ENCODE results near the gene BCL11B. TPM values are rescaled to one million over a fixed set of nuclear protein-coding genes. Genes with fewer than 3 reads are reported as not detected.

BCL11B gene
- total RNA-seq, 1 donor from 2014 or later, result 0.08 TPM

DNA sequence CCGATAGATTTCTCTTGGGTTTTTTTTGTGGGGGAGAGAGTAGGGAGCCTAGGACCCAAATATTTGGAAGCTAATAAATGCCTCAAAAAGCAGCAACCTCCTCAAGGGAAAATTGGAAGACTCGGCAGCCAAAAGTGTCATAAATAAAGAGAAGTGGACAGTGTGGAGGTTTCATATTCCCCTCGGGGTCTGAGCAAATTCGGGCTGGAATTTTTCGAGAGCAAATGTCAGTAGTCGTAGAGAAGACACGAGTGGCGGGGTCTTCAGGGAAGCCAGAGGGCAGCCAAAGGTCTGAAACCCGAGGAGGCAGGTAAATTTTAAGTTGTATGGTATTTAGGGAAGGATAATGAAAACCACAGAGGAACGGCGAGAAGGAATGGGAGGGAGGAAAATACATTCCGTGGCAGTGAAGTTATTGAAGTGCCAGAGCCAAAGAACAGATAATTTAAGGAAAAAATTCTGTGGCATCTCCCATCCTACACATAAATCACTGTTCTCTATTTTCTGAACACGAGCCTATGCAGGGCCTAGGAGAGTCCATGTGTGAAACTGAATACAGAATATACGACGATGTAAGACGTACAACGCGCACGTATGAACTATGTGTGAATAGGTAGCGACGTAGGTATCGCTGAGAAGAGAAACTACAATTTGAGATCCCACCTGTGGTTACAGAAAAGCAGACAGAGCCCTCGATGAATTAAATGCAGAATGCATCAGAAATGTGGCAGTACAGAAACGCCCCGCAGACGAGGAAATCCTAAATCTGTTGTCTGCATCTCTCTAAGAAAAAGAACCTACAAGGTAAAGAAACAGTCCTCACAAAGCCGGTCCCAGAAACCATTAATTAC, 12.9 kb downstream of the BCL11B start:
- no peak for DNase-seq
- intact Hi-C loops (cut with DNase I), result no loop called here
- no peak for ATAC-seq (ENCODE audit: poor library complexity)

DNA sequence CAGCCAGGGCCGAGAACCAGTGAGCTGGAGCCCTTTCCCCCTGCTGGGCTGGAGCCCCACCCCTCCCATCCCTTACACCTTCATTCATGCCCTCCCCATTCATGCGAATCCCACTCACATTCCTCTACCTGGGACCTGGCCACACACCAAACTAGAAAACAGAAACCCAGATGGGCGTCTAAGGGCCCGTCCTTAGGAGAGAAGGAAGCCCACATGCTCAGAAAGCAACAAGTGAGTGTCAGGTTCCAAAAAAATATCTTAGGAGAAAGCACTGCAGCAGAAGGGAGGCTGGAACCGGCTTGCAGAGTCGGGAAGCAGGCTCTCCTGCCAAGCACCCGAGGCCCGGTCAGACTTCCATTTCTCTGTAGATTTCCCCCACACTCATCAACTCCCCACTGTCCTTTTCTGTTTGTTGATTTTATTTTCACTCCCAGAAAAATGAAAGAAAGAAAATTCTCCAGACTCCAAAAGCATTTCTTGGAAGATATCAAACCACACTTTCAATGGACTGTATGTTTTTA, 13.6 kb downstream of the BCL11B start:
- ATAC-seq (ENCODE audit: poor library complexity), result no peak
- intact Hi-C loops (cut with DNase I), result no loop called here
- DNase-seq, result no peak

DNA sequence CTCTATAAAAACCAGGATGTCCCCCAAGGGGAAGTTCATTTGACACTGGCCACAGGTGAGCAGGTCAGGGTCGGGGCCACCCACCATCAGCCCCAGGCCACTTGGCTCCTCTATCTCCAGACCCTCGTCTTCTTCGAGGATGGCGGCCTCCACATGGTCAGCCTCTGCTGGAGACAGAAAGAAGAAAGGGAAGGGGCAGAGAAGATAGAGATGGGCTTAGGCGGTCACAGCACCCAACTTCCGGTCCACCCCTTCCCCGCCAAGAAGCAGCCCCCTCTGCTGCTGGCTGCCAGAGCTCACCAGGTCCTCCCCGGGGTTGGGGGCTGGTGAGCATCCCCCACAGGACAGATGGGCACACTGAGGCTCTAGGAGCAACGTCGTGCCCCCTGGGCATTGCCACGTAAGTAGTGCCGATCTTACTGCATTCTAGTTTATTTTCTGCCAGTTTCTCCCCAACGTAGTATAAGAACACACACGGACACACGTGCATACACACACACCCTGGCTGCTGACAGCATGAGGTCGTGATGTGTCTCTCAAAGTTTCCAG, 14.2 kb downstream of the BCL11B start:
- intact Hi-C loops (cut with DNase I), result no loop called here
- no peak for DNase-seq
- ATAC-seq (ENCODE audit: poor library complexity), result no peak

DNA sequence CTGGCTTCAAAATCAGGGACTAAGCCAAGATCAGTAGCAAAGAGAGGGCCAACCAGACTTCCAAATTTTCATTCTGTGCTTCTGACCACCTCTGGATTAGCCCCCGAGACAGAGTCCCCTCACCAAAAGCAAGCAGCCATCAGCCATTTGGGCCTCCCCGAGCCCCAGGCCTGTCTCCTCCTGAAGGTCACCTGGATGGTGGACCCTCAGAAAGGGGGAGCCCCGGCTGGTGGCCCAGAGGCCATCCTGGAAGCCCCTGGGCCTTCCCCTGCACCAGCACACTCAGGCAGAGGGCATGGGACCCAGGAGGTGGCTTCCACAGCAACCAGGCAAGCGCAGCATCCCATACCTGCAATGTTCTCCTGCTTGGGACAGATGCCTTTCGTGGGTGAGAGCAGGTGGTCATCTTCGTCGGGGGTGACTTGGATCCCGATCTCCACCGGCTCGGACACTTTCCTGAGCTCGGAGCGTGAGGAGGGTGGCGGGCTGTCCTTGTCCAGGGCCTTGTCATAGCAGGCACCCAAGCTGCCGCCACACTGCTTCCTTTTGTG, 14.8 kb downstream of the BCL11B start:
- DNase-seq (no peak), ATAC-seq (ENCODE audit: poor library complexity) (no peak)
- intact Hi-C loops (cut with DNase I), result no loop called here

DNA sequence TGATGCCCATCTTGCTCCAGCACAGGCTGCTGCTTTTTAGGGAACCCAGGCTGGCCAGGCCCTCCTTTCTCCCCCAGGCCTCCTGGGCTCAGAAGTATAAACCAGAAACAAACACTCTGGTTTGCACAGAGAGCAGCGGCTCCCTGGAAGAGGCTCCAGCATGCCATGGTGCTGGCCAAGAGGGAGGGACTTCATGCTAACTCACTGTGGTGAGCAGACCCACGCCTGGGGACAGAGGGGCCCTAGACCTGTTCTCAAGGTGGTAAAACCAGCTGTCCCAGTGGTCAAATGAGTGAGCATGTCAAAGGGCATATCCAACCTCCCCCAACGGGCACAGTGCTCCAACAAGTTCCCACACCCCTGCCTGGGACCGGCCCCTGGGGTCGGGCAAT, 15.5 kb downstream of the BCL11B start:
- intact Hi-C loops (cut with DNase I), result no loop called here
- no peak for DNase-seq
- ATAC-seq (ENCODE audit: poor library complexity), result no peak

DNA sequence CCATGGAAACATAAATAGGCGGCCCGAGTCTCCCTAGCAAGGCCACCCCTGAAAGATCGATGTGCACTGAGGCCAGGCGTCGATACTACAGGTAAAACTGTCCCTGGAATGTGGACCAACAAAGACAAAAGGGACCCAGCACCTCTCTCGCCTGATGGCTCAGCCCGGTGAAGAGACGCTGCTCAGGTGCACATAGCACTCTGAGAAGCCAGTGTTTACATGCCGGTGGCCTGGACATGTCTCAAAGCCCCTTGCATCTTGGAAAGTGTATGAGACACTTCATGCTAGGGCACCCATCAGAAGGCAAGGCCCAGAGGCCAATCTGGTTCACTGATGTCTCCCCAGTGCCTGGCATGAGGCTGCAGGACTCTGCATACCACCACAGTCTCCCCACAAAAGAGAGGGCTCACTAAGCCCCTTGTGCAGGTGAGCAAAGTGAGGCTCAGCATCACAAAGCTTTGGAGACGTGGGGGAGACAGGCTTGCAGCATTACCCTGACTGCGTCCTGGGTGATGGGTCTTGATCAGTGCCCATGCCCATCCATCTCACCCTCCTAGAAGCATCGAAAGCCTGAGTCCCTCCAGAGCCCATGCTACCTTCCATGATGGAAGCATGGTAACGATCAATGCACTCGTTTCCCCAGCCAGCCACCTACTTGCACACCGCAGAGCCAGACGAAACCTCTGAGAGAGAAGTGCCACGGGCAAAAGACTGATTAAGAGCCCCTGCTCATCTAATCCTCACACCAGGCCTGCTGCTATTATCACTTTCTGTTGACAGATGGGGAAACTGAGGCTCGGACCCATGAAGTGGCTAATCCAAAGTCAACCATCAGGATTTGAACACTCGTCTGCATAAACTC, 16.1 kb downstream of the BCL11B start:
- DNase-seq (no peak), ATAC-seq (ENCODE audit: poor library complexity) (no peak)
- intact Hi-C loops (cut with DNase I), result no loop called here

DNA sequence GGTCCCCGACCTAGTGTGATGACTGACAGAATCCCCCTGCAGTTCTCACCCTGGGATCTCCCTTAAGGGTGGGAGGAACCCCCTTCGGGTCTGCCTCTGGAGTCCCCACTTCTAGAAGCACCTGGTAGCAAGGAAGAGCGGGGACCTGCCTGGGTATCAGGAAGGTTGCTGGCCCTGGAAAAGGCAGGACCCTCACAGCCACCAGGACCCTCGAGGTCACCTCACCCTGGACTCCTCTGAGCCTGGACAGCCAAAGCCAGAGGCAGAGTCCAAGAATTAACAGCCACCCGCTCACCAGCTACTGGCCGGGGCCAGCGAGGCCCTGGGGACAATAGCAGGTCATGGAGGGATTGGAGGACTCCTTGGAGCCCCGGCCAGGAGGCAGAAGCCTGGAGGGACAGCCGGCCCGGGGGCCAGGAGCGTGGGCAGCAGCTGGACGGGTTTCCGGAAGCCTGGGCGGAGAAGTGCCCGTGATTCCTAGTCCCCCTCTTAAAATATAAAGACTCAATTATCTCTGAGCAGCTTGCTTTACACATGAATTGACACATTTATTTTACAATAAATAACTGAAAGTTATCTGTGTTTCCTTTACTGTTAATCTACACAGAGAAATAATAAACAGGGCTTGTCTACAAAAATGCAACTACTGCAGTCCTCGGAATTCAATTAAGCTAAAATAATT, 17.5 kb downstream of the BCL11B start:
- DNase-seq (no peak), ATAC-seq (ENCODE audit: poor library complexity) (no peak)
- intact Hi-C loops (cut with DNase I), result no loop called here

DNA sequence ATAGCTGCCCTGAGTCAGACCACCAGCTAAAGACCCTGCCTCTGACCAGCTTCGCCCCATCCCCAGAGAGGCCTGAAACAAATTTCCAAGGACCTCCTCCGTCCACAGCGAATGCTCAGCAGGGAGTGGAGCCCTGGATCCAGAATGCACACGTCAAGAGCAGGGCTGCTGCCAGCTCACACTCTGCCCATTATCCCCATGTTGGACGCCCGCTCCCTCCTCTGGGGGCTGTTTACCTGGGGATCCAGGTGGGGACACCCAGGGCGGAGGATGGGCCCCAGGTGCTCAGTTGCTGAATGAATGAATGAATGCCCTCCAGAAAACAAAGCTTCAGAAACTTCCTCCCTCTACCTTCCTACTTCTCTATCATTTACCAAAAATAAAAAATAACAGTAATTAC, 18.1 kb downstream of the BCL11B start:
- intact Hi-C loops (cut with DNase I), result no loop called here
- no peak for ATAC-seq (ENCODE audit: poor library complexity)
- DNase-seq, result no peak

DNA sequence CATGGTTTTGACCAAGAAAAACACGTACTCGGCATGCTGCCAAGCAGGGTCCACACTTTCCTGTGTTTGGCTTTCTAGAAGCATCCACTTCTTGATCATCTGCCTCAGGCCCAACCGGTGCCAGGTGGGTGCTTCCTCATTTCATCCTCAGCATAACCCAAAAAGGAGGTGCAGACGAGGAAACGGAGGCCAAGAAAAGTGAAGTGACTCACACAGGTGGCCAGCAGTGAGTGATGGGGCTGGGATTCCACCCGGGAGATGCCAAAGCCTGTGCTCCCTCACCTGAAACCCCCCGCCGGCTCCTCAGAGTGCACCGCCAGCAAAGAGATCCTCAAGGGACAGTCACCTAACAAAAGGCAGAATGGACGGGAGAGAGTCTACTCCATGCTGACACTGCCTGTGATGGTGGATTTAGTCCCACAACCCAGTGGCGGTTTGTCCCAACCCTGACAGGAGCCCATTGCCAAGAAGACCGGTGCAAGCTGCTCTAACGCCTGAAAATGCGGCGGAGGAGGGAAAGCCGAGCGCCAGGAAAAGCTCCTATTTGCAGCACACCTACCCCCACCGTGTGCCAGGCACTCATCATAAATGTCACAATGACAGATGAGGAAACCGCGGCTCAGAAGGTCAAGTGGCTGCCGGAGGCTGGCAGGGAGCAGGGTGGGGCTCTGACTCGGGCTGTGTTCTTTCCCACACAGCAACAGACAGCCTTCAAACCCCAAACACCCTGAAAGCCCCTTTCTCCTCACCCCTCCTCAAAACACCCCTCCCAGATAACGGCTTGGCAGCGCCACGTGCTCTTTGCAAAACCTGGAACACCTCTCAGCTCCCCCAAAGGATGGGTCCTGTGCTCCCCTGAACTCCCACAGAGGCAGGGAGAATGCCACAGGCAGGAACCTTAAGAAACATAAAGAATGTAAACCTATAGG, 18.8 kb downstream of the BCL11B start:
- intact Hi-C loops (cut with DNase I), result no loop called here
- DNase-seq (no peak), ATAC-seq (ENCODE audit: poor library complexity) (no peak)

DNA sequence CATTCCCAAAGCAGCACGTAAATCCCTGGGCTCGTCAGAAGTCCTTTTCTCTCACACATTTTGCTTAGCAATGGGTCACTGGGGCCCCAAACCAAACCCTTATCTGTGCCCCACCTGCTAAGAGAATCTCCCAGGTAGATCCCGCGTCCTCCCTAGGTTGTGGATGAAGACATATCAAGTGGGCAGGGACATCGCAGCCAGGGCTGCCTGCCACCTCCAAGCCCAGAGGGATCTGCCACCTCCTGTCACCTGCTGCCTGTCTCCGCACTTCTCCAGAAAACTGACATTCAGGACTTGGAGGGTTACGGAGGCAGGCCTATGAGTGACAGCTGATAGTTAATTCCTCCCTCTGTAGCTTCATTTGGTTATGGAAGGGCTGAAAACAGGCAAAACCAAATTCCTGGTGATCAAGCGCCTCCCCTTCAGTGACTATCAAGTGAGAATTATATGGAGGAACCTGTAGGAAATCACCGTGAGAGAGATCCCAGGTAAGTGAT, 19.5 kb downstream of the BCL11B start:
- DNase-seq, result no peak
- no peak for ATAC-seq (ENCODE audit: poor library complexity)
- intact Hi-C loops (cut with DNase I), result no loop called here

DNA sequence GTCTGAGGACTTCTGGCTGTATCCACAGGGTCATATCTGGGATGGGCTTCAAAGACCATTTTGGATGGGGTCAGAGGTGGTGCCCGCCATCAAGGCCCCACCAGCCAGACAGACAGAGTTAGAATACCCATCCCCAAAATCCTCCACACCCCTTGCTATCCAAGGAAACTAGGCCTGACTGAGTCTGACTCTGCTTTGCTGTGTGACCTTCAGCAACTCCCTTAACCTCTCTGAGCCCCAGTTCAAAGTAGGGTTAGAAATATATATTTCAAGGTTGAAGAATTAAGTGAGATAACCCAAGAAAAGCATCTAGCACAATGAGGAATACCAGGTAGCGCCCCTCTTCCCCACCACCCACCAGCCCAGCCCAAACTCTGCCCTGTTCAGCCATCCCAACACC, 20.3 kb downstream of the BCL11B start:
- intact Hi-C loops (cut with DNase I), result no loop called here
- no peak for ATAC-seq (ENCODE audit: poor library complexity)
- DNase-seq, result no peak

DNA sequence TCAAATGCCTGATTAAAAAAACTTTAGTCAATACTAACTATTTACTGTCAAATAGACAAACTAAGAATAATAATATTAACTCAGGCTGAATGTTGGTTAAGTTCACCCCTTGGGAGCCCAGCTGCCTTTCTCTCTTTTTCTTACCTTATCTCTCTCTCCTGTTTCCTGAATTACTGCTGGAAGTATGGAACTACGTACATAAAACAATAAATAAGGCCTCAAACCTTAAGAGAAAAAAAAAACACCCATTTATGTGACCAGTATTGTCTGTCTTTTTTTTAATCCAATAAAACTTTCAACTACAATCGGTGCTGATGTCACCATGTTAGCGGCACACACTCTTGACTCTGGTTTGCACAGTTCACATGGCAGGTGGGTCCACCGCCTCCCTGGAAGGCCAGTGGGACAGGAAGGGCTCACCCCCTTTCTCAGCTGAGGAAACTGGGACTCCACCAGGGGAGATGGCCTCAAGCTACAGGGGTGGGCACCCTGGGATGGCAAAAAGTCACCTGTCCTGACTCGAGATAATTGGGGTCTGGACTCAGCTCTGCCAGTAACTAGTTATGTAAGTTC, 21.3 kb downstream of the BCL11B start:
- DNase-seq (no peak), ATAC-seq (ENCODE audit: poor library complexity) (no peak)
- intact Hi-C loops (cut with DNase I), result no loop called here

DNA sequence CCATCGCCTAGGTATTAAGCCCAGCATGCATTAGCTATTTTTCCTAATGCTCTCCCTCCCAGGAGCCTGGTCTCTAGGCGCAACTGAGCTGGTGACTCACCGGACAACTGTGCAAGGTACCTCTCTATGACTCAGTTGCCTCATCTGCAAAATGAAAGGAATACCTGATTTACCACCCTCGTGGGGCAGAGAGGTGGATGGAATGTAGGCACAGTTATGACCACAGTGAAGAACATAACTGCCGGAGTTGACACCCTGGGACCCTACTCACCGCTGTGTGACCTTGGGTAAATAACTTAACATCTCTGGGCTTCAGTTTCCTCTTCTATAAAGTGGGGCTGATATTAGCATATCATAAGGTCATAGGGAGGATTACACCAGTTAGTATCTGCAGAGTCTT, 22.6 kb downstream of the BCL11B start:
- DNase-seq (no peak), ATAC-seq (ENCODE audit: poor library complexity) (no peak)
- intact Hi-C loops (cut with DNase I), result no loop called here

DNA sequence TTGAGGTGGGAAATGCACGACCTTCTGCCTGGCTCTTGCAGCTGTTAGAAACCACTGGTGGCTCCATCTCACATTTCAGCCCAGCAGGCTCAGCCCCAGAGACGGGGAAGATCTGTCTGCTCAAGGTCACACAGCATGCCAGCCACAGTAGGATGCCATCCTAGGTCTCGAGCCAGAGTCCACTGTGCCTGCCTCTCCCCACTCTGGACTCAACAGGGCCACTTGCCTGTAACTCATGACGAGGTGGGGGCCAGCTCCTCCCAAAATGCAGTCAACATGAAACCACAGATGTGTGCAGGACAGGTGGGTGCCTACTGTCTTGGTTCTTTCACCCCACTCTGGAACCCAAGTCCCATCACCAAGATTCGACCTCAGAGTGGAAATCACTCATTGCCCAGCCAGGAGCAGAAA, 23.2 kb downstream of the BCL11B start:
- ATAC-seq (ENCODE audit: poor library complexity) (no peak), DNase-seq (no peak)
- intact Hi-C loops (cut with DNase I), result no loop called here

DNA sequence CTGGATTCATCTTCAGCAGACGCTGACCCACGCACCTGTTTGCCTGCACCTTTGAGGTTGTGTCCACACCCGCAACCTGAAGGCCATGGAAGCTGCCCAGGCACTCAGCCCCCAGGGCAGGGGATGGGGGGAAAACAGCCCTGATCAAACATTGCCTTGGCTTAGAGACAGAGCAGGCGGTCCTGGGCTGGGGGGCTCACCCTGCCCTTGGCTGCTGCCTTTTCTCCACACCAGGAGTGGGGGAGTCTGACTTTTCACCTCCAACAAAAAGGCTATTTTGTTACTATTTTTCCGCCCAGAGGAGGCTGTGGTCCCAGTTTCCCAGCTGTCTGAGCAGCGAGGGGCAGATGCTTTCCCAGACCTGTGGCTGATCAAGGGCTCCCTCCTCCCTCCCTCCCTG, 24.2 kb downstream of the BCL11B start:
- intact Hi-C loops (cut with DNase I), result no loop called here
- ATAC-seq (ENCODE audit: poor library complexity) (no peak), DNase-seq (no peak)

DNA sequence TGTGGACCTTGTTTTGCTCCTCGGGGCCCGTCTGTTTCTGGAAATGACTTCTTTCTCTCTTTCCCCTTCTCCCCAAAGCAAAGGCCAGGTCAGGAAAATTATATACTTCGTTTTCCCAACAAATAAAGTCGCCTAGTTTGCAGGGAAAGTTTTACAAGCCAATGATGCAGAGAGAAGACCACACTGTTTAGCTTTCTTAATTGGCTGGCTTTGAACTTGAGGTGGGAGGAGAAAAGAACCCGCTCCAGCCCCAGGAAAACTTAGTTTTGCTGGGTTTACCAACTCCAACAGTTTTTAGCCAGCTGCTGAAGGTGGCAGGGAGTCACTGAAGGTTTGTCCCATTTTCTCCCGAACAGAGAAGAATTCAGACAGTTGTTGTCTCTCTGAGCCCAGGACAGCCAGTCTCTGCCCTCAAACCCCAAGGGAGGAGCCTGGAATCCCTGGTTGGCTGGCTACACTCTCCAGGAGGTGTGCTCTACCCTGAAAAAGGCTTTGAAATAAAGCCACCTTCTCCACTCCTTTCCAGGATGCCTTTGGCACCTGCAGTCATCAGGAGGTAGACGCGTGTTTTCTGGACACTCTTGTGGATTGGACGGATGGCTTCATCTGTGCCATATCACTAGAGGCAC, 24.8 kb downstream of the BCL11B start:
- no peak for DNase-seq
- intact Hi-C loops (cut with DNase I), result no loop called here
- ATAC-seq (ENCODE audit: poor library complexity), result no peak
